HG02798 (cell line): ENCODE measurements around the gene SMAD9.

Experiments
- ATAC-seq: cut with Tn5 transposase; IDR thresholded peaks from one replicate; pipeline ENCODE4 v1.9.1; 2021; ENCODE audit warnings: mild to moderate bottlenecking; ENCODE audit not compliant: unreplicated experiment, poor library complexity

The SMAD9 gene

GRCh38 chr13:36820222-36820621, 99.8 kb downstream of the SMAD9 start:
- ATAC-seq, result peak; percentile 52

- ATAC-seq, result peak; percentile 10
These were observed 100.3 kb downstream of the SMAD9 start for GRCh38 chr13:36819739-36820090.

- peak; percentile 92 for ATAC-seq
These were observed 101.0 kb downstream of the SMAD9 start, which contains the start of gene RFXAP for GRCh38 chr13:36818804-36819738. Gene RFXAP (plus strand): TSS chr13:36819222. CDS start chr13:36819358, 136 bp downstream.

GRCh38 chr13:36817996-36818803, 101.8 kb downstream of the SMAD9 start:
- no peak for ATAC-seq

- ATAC-seq, result no peak
These were observed 105.0 kb downstream of the SMAD9 start for GRCh38 chr13:36815062-36815461.

- no peak for ATAC-seq
These were observed 105.6 kb downstream of the SMAD9 start for GRCh38 chr13:36814465-36814864.

GRCh38 chr13:36813225-36813624, 106.8 kb downstream of the SMAD9 start:
- ATAC-seq, result no peak

- no peak for ATAC-seq
These were observed 112.4 kb downstream of the SMAD9 start for GRCh38 chr13:36807616-36808015.

GRCh38 chr13:36806102-36806501, 113.9 kb downstream of the SMAD9 start:
- no peak for ATAC-seq

GRCh38 chr13:36804588-36804987, 115.5 kb downstream of the SMAD9 start:
- no peak for ATAC-seq

- no peak for ATAC-seq
These were observed 119.0 kb downstream of the SMAD9 start for GRCh38 chr13:36801035-36801434.

- ATAC-seq, result no peak
These were observed 124.0 kb downstream of the SMAD9 start for GRCh38 chr13:36796052-36796451.

GRCh38 chr13:36795463-36795862, 124.6 kb downstream of the SMAD9 start:
- ATAC-seq, result no peak
